ENCODE data around the gene ST3GAL6.
"Not testable (repeated sequence)": the region's sequence is repeated elsewhere in the genome, so short reads cannot be mapped to it uniquely, and the experiment has no call there.

Gene ST3GAL6

DNA sequence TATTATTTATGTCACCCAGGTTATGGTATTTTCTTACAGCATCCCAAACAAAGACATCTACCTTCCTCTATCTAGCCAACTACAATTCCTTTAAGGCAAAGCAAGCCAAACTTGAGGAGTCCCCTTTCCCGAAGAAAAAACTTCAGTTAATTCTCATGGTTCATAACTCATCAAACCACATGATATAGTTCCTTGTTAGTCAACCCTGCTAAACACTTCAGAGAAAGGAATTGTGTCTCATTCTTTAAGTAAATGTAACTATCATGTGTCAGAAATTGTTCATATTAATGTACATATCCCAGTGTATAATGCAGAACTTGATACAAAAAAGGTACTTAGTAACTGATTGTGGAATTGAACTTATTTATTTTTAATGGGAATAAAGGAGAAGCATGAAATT, 44.4 kb downstream of the ST3GAL6 start:
- DNase-seq = no peak

DNA sequence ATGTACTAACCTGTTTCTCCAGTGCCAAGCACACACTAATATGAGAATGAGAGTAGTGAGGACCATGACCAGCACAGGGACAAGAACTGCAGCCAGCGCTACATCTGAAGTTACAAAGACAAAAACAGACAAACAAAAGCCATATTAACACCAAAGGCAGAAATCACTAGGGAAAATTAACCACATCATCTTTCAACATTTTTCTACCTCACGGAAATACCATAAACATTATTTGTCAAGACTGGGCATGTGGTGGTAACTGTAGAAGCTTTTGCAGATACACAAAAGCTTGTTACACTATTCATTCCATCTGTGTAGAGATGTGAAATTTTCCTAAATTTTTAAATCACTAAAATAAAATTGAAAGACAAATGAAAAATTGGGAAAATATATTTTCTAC, 44.9 kb downstream of the ST3GAL6 start:
- no peak for DNase-seq

DNA sequence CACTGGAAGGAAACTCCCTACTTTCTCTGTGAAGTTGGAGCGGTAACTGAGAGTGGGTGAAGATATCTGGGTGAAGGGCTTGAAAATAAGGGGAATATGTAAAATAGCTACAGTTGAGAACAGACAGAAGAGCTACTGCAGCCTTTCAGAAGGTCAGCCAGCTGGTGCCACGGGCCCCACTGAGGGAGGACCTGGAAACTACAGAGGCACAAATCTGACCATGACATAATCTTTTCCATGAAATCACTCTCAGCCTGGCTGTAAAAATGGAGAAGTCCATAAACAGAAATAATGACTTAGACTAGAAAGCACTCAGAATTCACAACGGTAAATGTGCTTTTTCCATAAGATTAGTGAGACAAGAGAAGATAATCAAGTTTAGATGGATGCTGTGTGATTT, 46.4 kb downstream of the ST3GAL6 start:
- DNase-seq = no peak

DNA sequence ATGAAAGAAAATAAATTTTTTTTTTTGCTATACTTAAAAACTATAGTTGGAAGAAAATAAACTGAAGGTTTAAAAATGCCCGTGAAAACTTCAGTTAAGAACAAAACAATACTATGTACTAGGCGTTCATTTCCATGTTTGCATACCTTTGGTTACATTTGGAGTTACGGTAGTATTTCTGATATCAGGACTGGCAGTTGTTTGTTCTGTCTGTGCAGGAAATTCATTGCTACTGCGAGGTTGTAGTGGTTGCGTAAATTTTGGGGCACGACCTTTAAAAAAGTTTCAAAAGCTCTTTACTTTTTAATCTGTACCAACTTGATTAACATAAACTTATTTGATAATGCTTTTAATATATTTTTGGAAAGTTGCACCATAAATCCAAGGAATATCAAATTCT, 47.9 kb downstream of the ST3GAL6 start:
- DNase-seq = no peak

DNA sequence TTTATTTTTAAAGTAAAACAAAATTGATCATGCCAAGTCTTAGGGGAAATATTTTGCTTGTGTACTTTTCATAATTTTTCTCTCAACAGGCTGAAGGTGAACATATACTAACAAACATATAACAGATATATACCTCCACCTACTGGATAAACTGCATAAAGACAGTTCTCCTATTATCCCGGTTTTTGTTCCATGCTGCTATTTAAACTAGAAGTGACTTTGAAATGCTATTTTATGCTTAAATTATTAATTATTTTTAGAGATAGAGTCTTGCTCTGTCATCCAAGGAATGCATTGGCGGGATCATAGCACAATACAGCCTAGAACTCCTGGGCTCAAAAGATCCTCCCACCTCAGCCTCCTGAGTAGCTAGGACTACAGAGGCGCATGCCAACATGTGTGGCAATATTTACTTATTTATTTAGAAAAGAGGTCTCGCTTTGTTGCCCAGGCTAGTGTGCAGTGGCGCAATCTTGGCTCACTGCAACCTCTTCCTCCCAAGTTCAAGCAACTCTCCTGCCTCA, 49.8 kb downstream of the ST3GAL6 start:
- no peak for DNase-seq

DNA sequence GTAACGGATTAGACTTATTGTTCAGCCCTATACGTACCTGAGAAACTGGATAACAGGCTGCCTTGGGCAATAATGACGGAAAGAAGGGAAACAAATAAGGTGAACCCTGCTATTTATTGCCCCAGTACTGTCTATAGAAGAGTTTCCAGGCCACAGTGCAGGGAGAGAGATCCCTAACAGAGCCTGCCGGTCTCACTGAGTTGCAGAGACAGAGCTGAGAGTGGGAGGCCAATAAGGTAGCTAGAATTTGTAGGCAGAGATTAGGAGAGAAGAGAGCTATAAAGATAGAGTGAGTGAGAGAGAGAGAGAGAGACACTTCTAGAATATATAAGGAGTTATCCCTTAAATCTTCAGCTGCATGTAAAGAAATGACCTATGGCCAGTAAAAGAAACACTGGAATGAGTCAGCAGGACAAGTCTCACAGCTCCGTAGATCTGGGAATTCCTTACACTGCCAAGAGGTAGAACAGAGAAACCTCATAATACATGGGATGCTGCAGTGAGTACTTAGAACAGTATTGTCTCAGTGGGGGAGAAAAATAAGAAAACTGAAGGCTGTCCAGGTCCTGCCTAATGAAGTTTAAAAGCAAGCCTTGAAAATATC, 51.8 kb downstream of the ST3GAL6 start:
- DNase-seq = no peak

DNA sequence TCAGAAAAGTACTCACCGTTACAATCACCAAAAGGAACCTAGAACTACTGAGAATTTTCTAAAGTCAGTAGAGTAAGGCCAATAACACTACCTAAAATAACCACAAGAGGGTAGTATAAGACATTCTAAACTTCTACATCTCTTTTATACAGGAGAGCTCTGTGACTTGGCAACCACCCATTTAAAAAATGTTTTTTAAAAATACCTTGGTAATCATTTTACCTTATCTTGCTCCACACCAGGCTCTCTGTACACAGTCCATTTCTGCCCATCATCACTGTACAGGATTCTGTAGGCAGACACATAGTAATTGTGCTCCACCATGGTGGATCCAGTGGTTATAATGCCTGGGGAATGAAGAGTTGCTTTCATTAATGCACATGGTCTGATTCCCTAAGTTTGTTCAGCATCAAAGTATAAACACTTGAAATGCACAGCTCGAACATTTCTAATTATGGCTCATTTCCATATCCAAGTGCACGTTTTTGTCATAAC, 54.5 kb downstream of the ST3GAL6 start:
- DNase-seq = no peak

DNA sequence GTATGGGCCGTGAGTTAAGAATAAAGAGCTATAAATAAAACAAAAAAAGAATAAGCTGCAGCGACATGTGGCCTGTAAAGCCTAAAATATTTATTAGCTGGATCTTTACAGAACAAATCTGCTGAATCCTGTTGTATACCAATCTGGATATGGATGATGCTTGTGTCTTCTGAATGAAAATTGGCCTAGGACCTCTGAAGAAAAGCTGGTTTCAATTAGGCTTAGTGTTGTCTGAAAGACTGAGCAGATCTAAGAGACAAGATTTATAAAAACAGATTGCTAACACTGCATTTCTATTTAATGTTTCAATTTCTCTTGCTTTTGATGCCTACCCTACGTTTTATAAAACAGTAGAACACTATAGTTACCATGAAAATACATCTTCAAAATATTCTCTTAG, 57.9 kb downstream of the ST3GAL6 start:
- no peak for DNase-seq

DNA sequence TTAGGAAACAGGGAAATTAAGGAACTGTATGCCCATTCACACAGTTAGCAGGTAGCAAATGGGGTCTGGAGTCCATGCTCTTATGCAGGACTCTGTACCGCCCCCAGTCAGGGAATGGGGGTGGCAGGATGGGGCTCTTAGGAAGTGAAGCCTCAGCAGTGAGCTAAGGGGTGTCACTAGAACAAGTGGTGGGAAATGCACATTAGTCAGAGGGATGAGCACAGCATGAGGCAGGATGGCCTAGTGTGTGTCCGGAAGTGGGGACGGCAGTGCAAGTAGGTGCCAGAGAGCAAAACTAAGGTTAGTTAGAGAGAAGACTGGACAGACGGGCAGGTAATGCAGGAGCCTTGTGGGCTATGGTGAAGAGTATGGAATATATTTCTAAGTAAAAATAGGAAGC, 60.7 kb downstream of the ST3GAL6 start:
- no peak for DNase-seq

DNA sequence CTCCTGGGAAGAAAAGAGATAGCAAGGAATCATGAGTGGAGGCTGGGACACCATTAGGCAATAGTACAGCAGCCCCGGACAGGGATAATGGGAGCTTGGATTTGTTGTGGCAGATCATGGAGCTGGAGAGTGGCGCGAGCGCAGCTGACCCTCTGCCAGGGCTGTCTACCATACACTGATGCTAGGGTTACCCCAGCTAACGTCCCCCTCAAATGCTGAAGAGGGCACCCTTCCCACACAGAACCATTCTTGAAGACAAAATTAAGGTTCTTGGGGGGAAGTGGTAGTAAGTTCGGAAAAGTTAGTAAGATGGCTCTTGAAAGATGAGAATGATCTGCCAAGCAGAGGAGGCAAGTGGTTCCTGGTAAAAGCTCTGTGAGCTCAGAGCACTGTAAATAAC, 61.1 kb downstream of the ST3GAL6 start:
- no peak for DNase-seq

DNA sequence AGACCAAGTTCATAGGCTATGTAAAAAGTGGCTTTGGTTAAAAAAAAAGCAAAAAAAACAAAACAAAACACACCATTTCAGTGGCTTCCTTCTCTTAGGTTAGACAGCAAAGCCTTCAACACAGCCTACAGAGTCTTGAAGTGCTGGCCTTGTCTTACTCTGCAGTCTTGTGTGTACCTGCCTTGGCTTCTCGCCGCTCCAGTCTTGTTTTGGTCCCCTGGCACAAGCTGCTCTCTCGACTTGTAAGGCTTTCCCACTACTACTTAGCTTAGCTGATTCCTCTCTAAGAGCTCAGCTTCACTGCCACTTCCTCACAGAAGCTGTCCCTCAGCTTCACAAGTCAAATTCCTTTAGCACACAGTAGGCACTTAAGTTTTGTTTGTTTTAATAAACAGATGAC, 63.0 kb downstream of the ST3GAL6 start:
- no peak for DNase-seq

DNA sequence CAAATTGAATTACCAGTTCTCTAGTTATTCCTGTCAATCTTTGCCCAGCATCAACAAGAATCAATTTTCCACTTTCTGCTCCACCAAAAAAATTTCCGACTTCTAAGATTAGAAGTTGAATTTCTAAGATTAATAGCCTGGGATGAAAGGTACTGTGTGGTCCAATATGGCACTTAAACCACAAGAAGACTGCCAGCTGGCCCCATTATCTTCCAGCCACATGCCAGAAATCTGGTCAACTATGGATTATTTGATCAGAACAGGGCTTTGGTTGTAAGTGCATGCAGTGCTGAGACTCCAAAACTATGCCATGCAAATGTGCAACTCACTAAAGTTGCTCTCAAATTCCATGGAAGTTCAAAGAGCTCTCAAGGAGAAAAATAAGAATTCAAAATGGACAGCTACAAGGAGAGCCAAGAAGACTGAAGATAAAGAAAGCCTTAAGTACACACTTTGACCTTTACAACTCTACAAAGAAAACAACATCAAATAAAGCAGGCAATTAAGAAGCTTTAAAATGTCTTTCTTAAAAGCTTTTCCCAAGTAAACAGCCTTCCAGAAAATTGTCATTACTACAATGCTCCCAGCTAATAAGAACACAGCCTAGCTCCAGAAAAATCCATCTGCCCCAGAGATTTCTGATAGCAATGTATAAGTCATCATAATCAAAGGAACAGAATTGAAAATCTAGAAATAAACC, 64.2 kb downstream of the ST3GAL6 start:
- no peak for DNase-seq

DNA sequence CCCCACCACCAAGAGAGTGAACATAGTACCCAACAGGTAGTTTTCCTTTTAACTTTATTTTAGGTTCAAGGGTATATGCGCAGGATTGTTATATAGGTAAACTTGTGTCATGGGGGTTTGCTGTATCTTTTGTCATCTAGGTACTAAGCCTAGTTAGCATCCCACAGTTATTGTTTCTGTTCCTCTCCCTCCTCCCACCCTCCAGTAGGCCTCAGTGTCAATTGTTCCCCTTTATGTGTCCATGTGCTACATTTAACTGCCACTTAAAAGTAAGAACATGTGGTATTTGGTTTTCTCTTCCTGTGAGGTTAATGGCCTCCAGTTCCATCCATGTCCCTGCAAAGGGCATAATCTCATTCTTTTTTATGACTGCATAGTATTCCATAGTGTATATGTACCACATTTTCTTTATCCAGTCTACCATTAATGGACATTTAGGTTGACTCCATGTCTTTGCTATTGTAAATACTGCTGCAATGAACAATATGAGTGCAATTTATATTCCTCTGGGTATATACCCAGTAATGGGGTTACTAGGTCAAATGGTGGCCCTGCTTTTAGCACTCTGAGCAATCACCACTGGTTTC, 66.2 kb downstream of the ST3GAL6 start:
- no peak for DNase-seq

DNA sequence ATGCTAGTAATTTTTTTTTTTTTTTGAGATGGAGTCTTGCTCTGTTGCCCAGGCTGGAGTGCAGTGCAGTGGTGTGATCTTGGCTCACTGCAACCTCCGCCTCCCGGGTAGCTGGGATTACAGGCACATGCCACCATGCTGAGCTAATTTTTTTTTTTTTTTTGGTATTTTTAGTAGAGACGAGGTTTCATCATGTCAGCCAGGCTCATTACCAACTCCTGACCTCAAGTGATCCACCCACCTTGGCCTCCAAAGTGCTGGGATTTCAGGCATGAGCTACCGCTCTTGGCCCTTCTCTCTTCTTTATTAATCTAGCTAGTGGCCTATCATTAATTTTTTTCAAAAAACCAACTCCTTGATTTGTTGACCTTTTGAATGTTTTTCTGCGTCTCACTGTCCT, 67.9 kb downstream of the ST3GAL6 start:
- not testable (repeated sequence) for DNase-seq

DNA sequence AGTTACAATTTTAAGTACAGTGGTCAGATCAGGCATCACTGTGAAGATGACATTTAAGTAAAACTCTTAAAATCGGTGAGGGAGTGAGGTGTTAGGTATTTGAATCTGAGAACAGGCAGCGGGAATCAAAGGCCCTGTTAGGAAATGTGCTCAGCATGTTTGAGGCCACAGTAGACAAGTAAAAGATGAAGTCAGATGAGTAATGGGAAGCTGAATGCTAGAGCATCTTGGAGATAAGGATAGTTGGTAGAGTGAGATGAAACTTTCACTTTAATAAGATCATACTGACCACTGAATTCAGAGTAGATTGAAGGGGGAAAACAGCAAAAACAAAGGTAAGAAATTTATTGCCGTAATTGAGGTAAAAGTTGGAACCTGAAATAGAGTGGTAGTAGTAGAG, 76.7 kb downstream of the ST3GAL6 start:
- DNase-seq = no peak

DNA sequence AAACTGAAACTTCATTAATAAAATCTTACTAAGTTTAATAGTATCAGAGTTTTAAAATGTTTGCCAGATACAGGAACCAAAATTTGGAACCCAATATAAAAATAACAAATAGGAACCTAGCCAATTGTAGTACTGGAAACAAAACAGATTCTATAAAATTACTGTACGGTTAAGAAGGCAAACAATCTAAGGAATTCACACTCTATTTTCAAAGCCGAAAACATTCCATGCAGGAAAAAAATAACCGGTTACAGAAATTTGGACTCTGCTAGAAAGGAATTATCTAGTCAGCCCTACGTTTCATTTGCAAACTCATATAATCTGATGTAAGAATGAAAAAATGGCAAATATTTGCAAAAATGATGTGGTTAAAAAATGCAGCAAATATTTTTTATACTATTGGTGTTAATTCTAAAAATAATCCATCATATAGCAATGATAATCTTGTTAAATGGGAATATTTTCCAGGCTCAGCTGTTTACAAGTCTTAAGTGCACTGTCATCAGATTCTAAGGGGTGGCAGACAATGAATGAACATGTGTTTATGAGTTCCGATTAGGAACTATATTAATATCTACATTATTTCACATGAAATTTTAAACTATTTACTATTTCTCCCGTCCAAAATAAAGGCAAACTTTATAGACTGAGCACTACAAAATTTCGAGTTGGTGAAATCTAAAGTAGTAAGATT, 80.3 kb downstream of the ST3GAL6 start:
- no peak for DNase-seq
